B cell (primary cell): ENCODE data around the gene ANLN.

ENCODE experiments used
- CTCF ChIP-seq: fragments of 200-600 bp; IDR thresholded peaks from one replicate; pipeline ENCODE4 v1.8.0; 2022; ENCODE audit warnings: antibody characterized with exemption, mild to moderate bottlenecking
- EZH2 ChIP-seq: IDR thresholded peaks from 2 replicates; pipeline ENCODE4 v1.6.1; 2012; ENCODE audit warnings: borderline replicate concordance, low read depth, mild to moderate bottlenecking, moderate library complexity, low read length; ENCODE audit not compliant: insufficient read depth, poor library complexity, severe bottlenecking

- TF ChIP-seq CTCF, result no peak
- no peak for TF ChIP-seq EZH2
Measured at GRCh38 chr7:36464271-36464670, 74.6 kb downstream of the ANLN start.
